Fibroblast of lung (primary cell): ENCODE results near the gene LSS.

ENCODE experiments used
- EZH2 ChIP-seq: IDR thresholded peaks from 2 replicates; pipeline ENCODE4 v1.5.1; 2012; ENCODE audit warnings: low read length, control low read depth, mild to moderate bottlenecking; ENCODE audit errors: missing control alignments
- TF ChIP-seq, protein P1 (sequence below), 2 donors: IDR thresholded peaks in 1 of 2; conservative IDR thresholded peaks in 1 of 2; 1 replicate in 1 of 2; 2 replicates in 1 of 2; pipeline ENCODE4 v1.5.1; 2011 to 2012; ENCODE audit warnings: low read length in 2 of 2, control low read depth in 1 of 2, inconsistent platforms in 1 of 2, low read depth in 1 of 2, mild to moderate bottlenecking in 1 of 2

DNA sequence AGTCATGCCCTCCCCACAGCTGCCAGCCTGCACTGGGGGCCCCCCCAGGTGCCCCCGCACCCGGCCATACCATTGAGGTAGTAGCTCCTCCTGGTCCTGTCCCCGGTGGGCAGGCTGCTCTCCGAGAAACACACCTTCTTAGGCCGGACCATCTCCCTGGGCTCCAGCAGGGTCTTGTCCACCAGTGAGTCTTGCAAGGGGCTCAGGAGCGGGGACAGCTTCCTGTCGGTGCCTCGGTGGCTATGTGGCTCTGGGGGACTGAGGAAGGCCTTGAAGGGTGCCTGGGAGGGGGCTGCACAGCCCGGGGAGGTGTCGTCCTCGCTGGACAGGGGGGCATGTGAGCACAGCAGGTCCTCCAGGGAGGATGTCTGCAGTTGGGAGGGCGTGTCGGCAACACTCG is 60.3 kb downstream of the LSS start:
- TF ChIP-seq EZH2: no peak
- TF ChIP-seq, protein P1, sequence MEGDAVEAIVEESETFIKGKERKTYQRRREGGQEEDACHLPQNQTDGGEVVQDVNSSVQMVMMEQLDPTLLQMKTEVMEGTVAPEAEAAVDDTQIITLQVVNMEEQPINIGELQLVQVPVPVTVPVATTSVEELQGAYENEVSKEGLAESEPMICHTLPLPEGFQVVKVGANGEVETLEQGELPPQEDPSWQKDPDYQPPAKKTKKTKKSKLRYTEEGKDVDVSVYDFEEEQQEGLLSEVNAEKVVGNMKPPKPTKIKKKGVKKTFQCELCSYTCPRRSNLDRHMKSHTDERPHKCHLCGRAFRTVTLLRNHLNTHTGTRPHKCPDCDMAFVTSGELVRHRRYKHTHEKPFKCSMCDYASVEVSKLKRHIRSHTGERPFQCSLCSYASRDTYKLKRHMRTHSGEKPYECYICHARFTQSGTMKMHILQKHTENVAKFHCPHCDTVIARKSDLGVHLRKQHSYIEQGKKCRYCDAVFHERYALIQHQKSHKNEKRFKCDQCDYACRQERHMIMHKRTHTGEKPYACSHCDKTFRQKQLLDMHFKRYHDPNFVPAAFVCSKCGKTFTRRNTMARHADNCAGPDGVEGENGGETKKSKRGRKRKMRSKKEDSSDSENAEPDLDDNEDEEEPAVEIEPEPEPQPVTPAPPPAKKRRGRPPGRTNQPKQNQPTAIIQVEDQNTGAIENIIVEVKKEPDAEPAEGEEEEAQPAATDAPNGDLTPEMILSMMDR (conservative IDR thresholded peaks at IDR 0.05 in 1 of 2, IDR thresholded peaks at IDR 0.05 in 1 of 2; ENCODE audit: low read depth in 1 of 2, low read length in 2 of 2): no peak
